ENCODE measurements around the gene KIDINS220. TPM values are rescaled to one million over a fixed set of nuclear protein-coding genes. Genes with fewer than 3 reads are reported as not detected.

KIDINS220 gene
- total RNA-seq, 1 experiment from 2014 or later = 29.3 TPM

DNA sequence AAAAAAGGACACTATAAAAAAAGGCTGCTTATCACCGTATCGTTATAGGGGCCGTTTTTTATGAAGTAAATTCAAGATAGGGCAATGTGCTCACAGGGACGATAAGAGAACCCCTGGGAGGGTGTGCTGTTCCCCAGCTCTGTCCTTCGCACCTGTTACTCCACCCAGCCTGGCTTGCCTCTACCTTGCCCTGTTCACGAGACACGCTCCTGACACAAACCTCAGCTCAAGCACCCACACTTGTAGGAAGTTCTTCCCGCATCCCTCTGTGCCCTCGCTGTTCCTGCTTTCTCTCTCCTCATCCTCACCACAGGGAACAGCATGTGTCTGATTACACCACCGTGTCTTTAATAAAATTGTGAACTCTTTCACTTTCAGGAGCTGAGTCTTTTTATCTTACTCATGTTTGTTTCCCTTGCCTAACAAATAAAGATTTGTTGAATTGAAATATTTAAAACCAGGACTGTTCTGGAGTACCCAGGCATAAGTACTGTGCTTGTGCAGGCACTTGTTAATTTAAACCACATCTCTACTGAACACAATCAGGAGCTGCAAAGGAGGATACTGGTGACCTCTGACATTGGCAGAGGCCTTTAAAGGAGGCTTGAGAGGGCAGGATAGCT is 26.0 kb upstream of the KIDINS220 start:
- Mint-ChIP-seq H3K27ac (peak overlapping the region in 1 of 3 experiments; percentile 58; a peak in 2 of 7 replicates), H3K36me3 (ENCODE audit: insufficient read depth in 1 of 3, low read depth in 3 of 3) (peaks cover 0 to 1% (median 0%) of the 10 kb centered on the region in 3 experiments; a peak in 2 of 7 replicates), H3K4me3 (no peak overlapping the region), H3K27me3 (ENCODE audit: low read depth) (no peaks in the 10 kb centered on the region), H3K9me3 (no peaks in the 10 kb centered on the region), H3K4me1 (no peaks in the 10 kb centered on the region)
- Histone ChIP-seq H3K79me2 (ENCODE audit: insufficient read depth, low read length) (no peaks in the 10 kb centered on the region), H4K5ac (ENCODE audit: insufficient read length, low read depth, low read length) (no peak overlapping the region), H3T11ph (ENCODE audit: low read length) (no peak overlapping the region), H2AK5ac (ENCODE audit: insufficient read length, low read length) (no peak overlapping the region), H3K27me3 (ENCODE audit: insufficient read depth, low read length) (no peaks in the 10 kb centered on the region), H3K56ac (ENCODE audit: insufficient read length, low read depth, low read length) (no peak overlapping the region), H4K8ac (replicated peaks; ENCODE audit: insufficient read length, low read depth, low read length) (no peak overlapping the region), H3K9ac (ENCODE audit: extremely low read depth, insufficient read length, low read length) (no peak overlapping the region), H3K14ac (ENCODE audit: insufficient read depth, low read length) (no peak overlapping the region), H2BK12ac (ENCODE audit: insufficient read length, low read depth, low read length) (no peak overlapping the region), H3K27ac (ENCODE audit: insufficient read length, low read depth, low read length) (no peak overlapping the region), H4K91ac (ENCODE audit: insufficient read length, low read depth, low read length) (no peak overlapping the region), H3K23ac (ENCODE audit: insufficient read length, low read depth, low read length) (no peak overlapping the region), H4K20me1 (ENCODE audit: control insufficient read depth, insufficient read depth, insufficient read length) (no peaks in the 10 kb centered on the region), H3K18ac (ENCODE audit: insufficient read length, low read depth, low read length) (no peak overlapping the region), H2BK20ac (ENCODE audit: low read depth, low read length, poor library complexity, severe bottlenecking) (no peak overlapping the region), H3K4me1 (ENCODE audit: insufficient read depth, low read length) (no peaks in the 10 kb centered on the region), H2BK15ac (ENCODE audit: low read depth, low read length) (no peak overlapping the region), H2AFZ (ENCODE audit: low read length) (no peak overlapping the region), H3K9me3 (ENCODE audit: control insufficient read depth, low read depth, low read length) (no peaks in the 10 kb centered on the region), H3K23me2 (ENCODE audit: insufficient read length, low read depth, low read length, poor library complexity, severe bottlenecking) (no peaks in the 10 kb centered on the region), H3K4ac (ENCODE audit: low read depth, low read length) (no peak overlapping the region), H2BK5ac (ENCODE audit: insufficient read length, low read length) (no peak overlapping the region), H2BK120ac (ENCODE audit: low read depth, low read length, poor library complexity, severe bottlenecking) (no peak overlapping the region), H3K4me2 (ENCODE audit: insufficient read depth, insufficient read length, low read length) (no peak overlapping the region), H3K79me1 (ENCODE audit: insufficient read depth, low read depth, low read length, poor library complexity, severe bottlenecking) (no peaks in the 10 kb centered on the region)
- WGBS (ENCODE audit: extremely low coverage, insufficient read length, low lambda C conversion rate) = no CpG with 5 or more reads among the region's 10 CpGs
- DNase-seq = no peak
- no peak for TF ChIP-seq CTCF (conservative IDR thresholded peaks at IDR 0.05)
